ENCODE data around the gene CNGA1.
"Not testable (repeated sequence)": the region's sequence is repeated elsewhere in the genome, so short reads cannot be mapped to it uniquely, and the experiment has no call there.

The CNGA1 gene

DNA sequence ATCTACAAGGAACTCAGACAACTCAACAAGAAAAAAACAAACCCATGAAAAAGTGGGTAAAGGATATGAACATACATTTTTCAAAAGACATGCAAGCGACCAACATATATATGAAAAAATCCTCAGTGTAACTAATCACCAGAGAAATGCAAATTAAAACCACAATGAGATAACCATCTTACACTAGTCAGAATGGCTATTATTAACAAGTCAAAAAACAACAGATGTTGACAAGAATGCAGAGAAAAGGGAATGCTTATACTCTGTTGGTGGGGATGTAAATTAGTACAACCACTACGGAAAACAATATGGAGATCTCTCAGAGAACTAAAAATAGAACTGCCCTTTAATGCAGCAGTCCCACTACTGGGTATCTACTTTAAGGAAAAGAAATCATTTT, 12.2 kb upstream of the CNGA1 start:
- no peak for DNase-seq

DNA sequence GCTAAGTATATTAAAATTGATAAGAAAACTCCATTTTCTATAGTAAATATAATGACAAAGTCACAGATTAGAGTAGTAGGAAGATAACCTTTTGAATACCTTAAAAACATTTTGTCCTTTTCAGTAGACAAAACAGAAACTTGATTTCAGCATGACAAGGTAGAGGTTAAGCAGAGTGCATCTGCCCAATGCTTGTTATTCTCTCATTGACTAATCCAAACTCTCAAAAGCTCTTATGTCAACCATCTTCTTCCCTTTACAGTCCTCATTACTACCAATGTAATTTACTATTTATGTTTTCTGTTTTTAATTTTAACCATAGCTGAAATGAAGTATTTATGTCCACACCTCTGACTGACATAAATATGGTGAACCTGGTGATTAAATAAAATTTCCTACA, 11.2 kb upstream of the CNGA1 start:
- DNase-seq, result no peak

DNA sequence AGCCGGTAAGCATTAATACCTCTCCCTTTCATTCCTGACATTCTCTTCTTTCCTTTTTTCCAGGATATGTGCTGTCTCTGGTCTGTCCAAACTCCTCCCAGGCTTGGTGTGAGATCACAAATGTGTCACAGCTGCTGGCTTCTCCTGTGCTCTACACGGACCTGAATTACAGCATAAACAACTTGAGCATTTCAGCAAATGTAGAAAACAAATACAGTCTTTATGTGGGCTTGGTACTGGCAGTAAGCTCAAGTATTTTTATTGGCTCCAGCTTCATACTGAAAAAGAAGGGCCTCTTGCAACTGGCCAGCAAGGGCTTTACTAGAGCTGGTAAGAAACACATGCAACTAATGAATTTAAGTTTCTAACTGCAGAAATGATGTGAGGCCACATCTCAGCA, 8.5 kb upstream of the CNGA1 start:
- DNase-seq, result peak; percentile 29

DNA sequence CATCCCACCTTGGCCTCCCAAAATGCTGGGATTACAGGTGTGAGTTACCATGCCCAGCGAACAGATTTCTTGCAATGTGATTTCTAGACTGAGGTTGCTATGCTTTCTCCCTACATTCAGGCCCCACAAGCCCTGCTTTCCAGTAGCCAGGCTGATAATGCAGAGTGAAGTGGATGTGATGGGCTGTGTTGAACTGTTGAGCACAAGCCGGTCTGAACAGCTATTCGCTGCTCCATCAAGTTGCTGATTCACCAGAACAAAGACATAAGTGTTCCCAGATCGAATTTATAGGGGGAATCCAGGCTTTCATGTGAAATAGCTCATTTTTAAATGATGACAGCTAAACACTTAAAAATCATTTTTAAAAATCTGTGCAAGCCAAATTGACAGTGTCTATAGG, 8.0 kb upstream of the CNGA1 start:
- DNase-seq, result no peak

DNA sequence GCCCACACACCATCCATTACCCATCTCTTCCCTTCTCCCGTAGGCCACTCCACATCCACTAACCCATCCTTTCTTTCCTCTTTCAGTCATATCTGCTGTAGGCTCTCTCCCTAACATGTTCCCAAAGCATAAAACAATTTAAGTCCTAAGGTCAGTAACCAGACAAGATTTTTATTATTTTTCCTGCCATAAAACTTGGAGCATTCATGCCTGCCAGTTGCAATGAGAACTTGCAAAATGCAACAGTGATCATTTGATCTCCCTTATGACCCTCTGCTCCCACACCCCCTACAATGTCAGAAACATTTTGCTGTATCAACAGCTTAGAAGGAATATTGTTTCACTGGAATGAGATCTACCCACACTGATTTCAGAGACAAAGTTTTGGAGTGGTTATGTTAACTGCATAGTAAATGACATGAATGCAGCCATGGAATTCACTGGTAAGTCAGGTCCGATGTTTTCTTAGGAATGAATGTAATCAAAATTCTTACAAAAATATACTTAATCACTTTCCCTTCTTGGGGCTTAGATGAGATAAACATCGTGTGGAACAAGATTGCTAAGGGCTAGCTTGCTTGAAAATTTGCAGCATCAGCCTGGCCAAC, 5.8 kb upstream of the CNGA1 start:
- no peak for DNase-seq

DNA sequence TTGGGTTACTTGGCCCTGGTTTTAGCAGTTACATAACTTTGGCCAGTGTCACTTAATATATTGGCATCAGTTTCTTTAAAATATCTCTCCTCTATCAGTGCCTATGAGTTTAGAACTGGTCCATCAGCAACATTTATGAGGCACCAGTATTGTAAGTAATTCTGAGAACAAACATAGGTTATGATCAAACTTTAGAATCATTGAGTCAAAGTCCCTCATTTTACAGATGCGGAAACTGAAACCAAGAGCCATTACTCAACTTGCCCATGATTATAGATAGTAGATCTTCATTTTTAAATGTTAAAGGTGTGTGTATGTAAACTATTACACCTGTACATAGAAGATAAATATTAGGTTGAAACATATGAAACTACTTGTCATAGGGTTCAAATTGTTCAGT, 4.6 kb upstream of the CNGA1 start:
- no peak for DNase-seq

DNA sequence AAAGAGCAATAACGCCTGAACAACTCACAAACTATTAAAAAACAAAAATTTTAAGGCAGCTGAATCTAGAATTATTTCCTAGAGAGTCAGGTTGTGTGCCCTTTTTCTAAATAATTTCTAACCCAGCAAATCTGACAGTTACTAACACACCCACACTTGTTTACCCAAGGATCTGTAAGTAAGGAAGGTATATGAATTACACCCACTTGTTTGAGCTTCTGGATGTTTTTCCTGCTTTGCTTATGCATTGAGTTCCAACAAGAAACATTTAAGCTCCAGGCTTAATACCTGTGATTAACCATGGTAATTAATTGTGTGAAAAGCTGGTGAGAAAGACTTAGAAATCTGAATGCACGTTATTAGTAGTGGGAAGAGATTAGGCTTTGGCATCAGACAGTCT, 1.6 kb upstream of the CNGA1 start:
- no peak for DNase-seq

DNA sequence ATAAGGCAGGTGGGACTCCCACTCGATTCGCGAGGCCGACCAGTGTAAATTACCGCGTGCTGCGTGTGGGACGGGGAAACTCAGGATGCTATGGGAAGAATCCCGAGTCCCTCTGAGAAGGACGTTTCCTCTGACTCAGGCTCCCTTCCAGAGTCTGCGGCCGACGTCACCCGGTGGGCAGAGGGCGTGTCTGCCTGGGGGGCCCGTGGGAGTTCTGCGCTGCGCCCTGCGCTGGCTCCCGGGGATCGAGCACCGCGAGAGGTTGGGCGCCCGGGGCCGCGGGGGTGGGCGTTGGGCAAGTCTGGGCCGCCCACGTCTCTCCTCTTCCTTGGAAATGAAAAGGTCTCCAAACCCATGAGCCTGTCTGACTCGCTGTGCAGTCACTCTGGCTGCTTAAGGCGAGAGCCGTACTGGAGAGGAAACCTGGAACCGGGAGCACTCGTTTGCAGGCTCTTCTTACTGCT, 659 bp upstream of the CNGA1 start:
- no peak for DNase-seq

DNA sequence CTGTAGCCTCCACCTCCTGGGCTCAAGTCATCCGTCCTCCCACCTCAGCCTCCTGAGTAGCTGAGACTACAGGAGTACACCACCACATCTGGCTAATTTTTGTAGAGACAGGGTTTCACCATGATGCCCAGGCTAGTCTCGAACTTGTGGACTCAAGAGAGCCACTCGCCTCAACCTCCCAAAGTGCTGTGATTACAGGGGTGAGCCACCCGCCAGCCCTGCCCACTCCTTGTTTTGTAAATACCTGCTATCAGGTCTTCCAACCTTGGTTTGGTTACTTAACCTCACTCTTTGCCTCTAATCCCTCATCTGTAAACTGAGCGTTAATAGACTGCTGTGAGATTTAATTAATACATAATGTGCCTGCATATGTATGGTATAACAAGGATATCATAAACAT, 803 bp downstream of the CNGA1 start:
- DNase-seq, result no peak

DNA sequence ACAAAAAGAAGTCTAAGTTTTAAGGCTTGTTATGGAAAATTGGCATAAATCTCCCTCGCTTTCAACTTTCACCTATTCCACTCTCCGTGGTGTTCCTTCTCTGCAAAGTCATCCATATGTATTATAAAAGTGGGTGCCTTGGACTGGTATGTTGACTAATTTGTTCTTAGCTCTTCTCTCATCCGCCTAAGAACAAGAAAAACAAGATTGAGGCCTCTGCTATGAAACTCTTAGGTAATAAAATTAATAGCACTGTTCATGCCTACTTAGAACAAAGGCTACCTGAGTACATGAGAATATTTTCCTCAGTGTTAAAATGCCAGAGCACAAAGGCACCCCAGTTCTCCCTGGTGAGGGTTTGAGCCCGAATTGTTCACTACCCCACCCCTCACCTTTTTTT, 1.3 kb downstream of the CNGA1 start:
- no peak for DNase-seq

DNA sequence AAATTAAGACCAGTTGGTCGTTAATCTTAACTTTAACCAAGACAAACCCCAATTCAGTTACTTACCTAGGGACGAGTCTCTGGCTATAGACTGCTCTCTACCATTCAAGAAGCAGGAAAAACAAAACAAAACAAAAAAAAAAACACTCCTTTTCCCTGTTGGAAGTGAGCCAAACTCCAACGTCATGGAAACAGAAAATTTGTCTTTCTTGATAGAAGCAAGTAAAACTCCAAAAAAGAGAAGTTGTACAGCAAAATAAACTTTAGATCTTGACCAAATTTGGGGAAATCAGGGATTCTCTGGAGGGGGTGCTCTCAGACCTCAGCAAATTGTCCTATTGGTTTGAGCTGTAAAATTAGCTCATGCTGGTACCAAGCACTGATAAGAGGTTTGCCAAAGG, 3.7 kb downstream of the CNGA1 start:
- no peak for DNase-seq

DNA sequence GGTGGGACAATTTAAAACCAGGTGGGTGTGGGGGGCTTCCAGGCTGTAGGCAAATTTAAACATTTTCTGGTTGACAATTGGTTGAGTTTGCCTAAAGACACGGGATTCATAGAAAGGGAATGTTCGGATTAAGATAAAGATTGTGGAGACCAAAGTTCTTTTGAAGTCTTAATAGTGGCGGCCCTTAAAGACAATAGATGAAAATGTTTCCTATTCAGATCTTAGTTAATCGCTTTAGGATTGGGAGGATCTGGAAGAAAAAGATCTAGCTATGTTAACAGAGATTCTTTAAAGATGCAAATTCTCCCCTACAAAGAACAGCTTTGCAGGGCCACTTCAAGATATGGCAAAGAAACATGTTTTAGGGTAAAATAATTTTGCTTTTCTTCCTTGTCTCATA, 4.8 kb downstream of the CNGA1 start:
- no peak for DNase-seq

DNA sequence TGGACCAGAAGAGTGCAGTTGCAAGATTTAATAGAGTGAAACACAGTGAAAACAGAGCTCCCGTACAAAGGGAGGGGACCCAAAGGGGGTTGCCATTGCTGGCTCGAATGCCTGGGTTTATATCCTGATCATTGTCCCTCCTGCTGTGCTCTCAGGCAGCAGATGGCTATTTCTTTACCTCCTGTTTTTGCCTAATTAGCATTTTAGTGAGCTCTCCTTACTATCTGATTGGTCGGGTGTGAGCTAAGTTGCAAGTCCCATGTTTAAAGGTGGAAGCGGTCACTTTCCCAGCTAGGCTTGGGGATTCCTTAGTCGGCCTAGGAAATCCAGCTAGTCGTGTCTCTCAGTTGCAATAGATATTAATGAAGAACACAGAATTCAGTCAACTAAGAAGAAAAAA, 5.6 kb downstream of the CNGA1 start:
- DNase-seq, result not testable (repeated sequence)

DNA sequence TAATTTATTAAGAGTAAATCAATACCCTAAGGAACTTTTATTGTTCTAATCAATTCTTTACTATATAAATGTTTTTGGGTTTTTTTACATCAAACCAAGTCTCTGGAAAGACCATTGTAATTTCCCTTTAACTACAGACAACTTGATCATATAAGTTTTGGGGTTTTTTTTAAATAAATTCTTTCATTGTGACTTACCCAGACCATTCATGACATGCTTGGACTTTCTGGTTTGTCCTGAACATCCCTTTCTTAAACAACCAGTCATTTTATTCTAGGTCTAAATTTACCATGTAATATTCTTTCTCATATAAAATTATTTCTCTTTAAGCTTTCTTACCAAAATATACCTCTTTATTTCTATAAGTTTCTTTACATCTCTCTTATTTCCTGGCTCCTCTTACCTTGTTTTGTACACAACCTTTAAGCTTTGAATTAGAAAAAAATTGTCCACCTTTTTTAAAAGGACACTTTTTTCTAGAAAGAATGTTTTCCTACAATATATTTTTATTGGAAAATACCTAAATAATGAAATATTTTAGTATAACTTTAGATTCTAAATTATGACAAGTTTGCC, 8.4 kb downstream of the CNGA1 start:
- DNase-seq, result no peak

DNA sequence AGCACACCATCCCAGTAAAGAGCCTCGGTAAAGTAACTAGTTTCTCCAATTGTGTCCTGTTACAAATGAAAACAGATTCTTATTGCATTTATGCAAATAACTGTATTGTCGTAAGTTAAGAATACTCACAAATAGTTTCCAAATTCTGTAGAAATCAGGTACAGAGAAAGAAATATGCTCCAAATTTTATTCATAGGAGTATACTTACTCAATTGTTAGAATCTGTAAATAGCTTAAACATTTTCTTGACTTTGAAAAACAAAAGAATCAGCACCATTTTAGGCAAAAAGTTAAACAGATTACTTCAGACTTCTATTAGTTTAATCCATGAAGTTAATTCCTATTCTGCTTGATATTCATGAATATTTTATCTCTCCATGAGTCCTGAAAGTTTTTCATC, 10.7 kb downstream of the CNGA1 start:
- DNase-seq, result no peak

DNA sequence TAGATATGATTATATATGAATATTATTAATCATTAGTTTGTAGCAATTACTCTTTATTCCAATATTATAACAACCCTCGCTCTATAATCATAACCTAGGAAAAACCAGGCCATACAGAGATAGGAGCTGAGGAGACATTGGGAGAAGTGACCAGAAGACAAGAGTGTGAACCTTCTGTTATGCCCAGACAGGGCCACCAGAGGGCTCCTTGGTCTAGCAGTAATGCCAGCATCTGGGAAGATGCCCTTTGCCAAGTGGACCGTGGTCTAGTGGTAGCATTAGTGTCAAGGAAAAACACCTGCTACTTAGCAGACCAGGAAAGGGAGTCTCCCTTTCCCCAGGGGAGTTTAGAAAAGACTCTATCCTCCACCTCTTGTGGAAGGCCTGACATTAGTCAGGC, 12.9 kb downstream of the CNGA1 start:
- not testable (repeated sequence) for DNase-seq

DNA sequence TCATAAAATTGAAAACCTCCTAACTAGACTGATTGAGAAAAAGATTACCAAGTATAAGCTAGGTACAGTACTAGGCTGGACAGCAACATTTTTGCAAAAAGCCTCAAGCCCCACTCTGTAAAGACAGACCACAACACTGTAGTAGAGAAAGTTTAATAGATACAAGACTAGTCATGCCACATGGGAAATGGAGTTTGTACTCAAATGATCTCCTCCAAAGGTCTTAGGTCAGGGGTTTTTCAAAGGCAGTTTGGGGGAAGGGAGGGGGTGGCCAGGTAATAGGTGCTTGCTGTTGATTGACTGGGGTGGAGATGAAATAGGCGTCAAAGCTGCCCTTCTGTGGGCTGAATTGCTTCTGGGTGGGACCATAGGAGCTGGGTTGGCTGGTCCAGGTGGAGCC, 14.2 kb downstream of the CNGA1 start:
- no peak for DNase-seq

DNA sequence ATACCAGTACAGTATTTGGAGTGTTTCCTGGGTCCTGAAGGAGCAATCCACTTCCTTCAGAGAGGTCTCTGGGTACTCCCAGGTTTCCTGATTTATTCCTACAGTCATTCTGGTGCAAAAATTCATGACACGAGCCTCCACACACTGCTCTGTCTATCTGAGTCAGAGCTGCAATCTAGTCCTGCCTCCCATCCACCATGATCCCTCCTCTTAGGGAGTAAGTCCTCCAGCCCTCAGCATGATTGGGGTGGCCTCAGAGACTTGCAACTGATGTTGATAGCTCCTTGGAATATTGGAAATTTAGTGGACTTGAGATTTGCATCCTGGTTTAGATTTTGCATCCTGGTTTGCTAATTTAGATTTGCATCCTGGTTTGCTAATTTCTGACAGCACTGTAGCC, 20.5 kb downstream of the CNGA1 start:
- DNase-seq, result no peak

DNA sequence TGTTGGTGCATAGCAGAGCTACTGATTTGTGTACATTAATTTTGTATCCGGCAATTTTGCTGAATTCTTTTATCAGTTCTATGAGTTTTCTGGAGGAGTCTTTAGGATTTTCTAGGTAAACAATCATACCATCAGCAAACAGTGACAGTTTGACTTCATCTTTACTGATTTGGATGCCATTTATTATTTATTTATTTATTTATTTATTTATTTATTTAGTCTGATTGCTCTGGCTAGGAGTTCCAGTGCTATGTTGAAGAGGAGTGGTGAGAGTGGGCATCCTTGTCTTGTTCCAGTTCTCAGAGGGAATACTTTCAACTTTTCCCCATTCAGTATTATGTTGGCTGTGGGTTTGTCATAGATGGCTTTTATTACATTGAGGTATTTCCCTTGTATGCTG, 24.0 kb downstream of the CNGA1 start:
- not testable (repeated sequence) for DNase-seq

DNA sequence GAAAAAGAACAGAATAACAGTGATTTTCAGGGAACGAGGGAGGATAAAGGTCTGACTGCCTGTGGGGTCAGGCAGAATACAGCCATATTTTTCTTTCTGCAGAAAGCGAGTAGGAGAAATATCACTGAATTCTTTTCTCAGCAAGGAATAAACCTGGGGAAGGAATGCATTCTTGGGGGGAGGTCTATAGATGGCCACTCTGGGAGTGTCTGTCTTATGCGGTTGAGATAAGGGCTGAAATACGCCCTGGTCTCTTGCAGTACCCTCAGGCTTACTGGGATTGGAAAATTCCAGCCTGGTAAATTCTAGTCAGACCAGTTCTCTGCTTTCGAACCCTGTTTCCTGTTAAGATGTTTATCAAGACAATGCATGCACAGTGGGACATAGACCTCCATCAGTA, 26.3 kb downstream of the CNGA1 start:
- DNase-seq, result no peak

DNA sequence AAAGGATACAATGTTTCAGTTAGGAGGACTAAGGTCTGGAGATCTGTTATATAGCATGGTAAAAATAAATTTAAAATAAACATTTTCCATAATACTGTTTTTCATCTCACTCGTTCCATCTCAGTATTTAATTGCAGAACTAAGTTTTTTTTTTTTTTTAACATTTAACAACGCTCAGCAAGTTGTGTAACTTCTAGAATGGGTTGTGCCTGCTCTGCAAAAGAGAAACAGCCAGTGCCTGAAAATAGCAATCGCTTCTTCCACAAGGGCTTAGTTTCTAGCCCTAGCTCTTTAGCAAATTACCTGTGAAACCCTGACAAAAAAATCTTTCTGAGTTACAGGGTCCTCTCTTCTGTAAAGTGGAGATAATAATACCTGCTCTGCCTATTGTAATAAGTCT, 41.9 kb downstream of the CNGA1 start:
- no peak for DNase-seq

DNA sequence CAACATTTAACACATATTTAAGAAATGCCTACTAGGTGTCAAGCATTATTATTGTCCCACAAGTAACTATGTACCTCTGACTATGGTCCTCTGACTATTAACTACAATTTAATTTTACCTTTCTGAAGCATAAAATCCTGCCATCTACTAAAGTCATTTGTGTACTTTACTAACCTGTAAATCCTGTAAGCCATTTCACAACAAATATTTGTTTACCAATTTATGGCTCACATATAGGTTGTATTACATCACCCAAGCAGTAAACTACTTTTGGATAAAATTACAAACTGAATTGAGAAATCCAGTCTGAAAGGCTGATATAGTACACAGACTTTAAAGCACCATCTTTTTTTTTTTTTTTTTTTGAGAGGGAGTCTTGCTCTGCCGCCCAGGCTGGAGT, 43.8 kb downstream of the CNGA1 start:
- no peak for DNase-seq

DNA sequence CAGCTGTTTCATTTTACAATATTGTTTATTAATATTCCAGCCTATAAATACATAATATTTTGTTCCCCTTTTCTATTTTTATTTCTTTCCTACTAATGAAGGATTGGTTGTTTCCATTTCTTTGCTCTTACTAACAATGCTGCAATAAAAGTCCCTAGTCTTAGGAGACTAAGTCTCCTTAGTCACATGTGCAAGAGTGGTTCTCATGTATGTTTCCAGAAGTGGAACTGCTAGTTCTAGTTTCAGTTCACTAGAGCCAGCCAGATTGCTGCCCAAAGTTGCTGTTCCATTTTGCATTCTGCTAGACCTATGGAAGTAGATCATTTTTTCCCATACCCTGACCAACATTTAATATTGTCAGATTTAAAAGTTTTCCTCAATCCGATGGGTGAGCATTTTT, 44.3 kb downstream of the CNGA1 start:
- DNase-seq, result no peak

DNA sequence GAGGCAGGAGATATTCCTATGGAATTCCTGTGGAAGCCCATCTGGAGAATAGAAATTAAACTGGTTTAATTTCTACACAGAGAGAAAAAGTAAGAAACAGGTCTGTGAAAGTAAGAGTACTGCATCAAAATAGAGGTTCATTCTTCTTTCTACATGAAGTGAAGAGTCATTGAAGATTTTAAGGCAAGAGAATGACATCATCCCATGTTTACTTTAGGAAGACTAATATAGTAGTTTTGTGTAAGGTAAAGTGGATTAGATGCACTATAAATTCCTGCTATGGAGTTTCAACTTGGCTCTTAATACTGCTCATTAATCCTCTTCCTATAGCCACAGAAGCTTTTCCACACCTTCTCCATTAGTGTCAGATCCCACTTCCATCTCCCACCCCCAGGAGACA, 47.6 kb downstream of the CNGA1 start:
- no peak for DNase-seq

DNA sequence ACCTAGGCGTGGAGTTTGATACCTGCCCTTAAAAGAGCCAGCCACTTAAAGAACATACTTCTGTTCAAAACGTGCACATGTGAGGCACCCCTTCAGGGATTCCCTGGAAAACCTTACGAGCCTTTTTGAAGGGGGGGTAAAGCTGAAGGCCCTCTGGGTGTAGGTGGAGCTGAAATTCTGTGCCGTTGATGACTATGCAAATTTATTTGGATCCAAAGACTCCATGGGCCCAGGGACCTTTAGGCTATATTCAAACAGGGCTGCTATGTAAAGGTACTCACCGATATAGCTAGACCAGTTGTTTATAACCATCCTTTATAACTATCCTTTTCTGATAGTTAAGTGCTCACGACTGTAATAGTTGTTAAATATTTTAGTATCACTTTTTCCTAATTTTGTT, 61.8 kb downstream of the CNGA1 start:
- no peak for DNase-seq

DNA sequence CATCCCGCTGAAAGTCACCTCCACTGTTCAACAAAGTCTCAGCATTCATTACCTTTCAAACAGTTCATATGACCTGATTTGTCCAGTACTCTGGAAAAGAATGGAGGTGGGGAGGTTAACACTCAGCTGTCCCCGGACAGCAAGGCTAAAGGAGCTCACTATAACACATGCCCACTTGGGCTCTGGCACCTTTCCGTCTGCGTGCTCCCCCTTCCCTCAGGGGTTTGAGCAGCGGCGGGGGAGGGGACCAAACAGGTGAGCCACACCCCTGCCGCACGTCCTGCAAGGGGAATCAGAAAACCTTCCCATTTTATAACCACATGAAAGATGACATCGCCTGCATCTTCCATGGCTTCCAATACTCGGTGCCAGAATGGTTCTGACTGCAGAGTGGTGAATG, 62.2 kb downstream of the CNGA1 start:
- no peak for DNase-seq
